ENCODE data around the gene KLHL13. TPM values are rescaled to one million over a fixed set of nuclear protein-coding genes. Genes with fewer than 3 reads are reported as not detected.

The KLHL13 gene
- total and polyA plus RNA-seq, 8 donors: 1.6 to 4.1 (median 2.8) TPM

DNA sequence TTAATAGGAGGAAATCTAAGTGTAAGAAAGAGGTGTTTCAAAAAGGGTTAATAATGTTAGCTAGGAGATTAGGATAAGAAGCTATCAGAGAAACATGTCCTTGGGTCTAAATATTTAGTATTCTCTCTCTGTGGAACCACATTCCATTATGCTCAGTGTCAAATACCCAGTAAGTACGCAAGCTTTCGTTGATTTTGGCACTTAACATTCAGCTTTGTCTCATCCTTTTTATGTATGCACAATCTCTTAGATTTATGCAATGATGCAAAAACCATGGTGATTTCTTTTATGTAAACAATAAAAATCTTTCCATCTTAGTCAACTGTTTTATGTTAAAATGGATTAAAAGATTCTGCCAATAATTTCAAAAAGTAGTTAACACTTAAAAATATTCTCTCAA is 129.2 kb downstream of the KLHL13 start:
- DNase-seq (no peak), ATAC-seq (no peak)
- Histone ChIP-seq H3K9me3 (no peaks in the 10 kb centered on the region), H3K4me3 (no peak overlapping the region), H3K4me1 (no peaks in the 10 kb centered on the region), H3K27ac (no peak overlapping the region), H3K36me3 (no peaks in the 10 kb centered on the region), H3K27me3 (no peaks in the 10 kb centered on the region)
- TF ChIP-seq, protein P1, sequence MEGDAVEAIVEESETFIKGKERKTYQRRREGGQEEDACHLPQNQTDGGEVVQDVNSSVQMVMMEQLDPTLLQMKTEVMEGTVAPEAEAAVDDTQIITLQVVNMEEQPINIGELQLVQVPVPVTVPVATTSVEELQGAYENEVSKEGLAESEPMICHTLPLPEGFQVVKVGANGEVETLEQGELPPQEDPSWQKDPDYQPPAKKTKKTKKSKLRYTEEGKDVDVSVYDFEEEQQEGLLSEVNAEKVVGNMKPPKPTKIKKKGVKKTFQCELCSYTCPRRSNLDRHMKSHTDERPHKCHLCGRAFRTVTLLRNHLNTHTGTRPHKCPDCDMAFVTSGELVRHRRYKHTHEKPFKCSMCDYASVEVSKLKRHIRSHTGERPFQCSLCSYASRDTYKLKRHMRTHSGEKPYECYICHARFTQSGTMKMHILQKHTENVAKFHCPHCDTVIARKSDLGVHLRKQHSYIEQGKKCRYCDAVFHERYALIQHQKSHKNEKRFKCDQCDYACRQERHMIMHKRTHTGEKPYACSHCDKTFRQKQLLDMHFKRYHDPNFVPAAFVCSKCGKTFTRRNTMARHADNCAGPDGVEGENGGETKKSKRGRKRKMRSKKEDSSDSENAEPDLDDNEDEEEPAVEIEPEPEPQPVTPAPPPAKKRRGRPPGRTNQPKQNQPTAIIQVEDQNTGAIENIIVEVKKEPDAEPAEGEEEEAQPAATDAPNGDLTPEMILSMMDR (IDR thresholded peaks at IDR 0.05): no peak
- intact Hi-C loops (cut with DNase I): no loop called here

DNA sequence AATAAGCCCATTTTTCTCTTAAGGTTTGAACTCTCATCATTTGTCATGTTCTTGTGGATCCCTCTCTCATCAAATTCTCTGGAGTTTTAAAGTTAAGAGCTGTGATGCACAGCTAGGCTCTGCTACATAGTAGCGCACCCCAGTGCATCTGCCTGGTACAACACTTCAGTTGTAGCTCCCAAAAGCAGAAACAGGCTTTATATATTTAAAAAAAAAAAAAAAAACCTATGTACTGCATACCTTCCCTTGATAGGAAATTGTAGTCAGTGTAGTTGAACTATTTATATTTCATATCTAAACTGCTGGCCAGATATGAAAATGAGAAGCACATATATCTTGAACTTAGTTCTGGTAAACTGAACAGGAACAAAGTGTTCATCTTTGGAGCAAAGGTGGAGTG is 131.4 kb downstream of the KLHL13 start:
- TF ChIP-seq, protein P1 (IDR thresholded peaks at IDR 0.05): no peak
- H3K4me3 ChIP-seq: no peak overlapping the region
- no peak overlapping the region for H3K27ac ChIP-seq
- DNase-seq (no peak), ATAC-seq (no peak)
- H3K36me3 ChIP-seq: no peaks in the 10 kb centered on the region
- intact Hi-C loops (cut with DNase I): no loop called here
- H3K4me1 ChIP-seq: no peaks in the 10 kb centered on the region
- H3K9me3 ChIP-seq: no peaks in the 10 kb centered on the region
- H3K27me3 ChIP-seq: no peaks in the 10 kb centered on the region

DNA sequence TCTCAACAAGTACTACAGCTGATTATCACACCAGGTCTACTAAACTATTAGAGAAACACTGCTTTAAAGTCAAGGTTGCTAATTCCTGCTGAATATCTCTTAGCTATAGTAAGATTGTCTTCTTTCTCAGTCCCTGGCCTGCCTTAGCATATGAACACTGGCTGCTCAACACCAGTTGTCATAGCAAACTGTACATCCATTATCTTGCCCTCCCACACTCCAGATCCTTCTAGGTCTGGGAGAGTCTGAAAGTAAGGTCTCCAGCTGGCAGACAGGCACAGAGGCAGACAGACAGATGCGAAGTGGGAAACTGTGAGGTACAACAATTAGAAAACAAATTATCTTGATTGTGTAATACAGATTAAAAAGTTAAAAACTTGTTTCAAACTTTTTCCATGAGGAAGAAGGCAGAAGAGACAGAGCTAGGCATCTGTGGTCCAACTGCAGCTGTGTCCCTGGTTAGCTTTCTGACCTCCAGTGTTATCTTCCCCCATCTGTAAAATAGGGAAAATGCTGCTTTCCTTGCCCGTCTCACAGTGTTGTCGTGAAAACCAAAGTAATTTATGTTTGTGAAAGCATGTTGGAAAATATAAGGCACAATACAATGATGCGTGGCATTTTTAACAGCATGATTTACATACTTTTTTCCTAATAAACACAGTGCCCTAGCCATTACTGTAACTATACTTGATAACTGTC is 133.8 kb downstream of the KLHL13 start:
- no peak for ATAC-seq

DNA sequence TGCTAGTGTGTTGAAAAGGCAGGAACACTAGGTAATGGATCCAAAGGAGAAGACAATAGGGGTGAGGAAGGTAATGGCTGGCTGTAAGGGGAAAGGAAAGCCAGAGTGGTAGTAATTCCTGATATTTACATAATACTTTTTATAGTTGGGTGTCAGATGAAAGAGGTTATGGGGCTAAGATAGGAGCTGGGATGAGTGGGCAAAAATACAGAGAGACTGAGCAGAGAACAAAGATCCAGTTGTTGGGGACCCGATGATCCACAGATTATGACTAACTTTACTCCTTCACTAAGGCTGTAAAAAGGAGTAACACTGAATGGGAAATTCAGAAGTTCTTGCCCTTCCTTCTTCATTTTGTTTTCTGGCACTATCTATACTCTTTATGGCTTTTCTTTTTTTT is 138.2 kb downstream of the KLHL13 start:
- H3K9me3 ChIP-seq: no peaks in the 10 kb centered on the region
- ATAC-seq (no peak), DNase-seq (no peak)
- TF ChIP-seq, protein P1 (IDR thresholded peaks at IDR 0.05): no peak
- intact Hi-C loops (cut with DNase I): no loop called here
- H3K27ac ChIP-seq: no peak overlapping the region
- H3K36me3 ChIP-seq: no peaks in the 10 kb centered on the region
- H3K27me3 ChIP-seq: no peaks in the 10 kb centered on the region
- no peak overlapping the region for H3K4me3 ChIP-seq
- H3K4me1 ChIP-seq: no peaks in the 10 kb centered on the region

More for the DNA sequence above, 133.8 kb downstream of the KLHL13 start:
- Histone ChIP-seq H3K27me3 (no peaks in the 10 kb centered on the region), H3K36me3 (no peaks in the 10 kb centered on the region), H3K27ac (no peak overlapping the region), H3K4me3 (no peak overlapping the region), H3K4me1 (no peaks in the 10 kb centered on the region), H3K9me3 (no peaks in the 10 kb centered on the region)
- intact Hi-C loops (cut with DNase I): no loop called here
- DNase-seq: no peak
- TF ChIP-seq, protein P1 (IDR thresholded peaks at IDR 0.05): no peak

DNA sequence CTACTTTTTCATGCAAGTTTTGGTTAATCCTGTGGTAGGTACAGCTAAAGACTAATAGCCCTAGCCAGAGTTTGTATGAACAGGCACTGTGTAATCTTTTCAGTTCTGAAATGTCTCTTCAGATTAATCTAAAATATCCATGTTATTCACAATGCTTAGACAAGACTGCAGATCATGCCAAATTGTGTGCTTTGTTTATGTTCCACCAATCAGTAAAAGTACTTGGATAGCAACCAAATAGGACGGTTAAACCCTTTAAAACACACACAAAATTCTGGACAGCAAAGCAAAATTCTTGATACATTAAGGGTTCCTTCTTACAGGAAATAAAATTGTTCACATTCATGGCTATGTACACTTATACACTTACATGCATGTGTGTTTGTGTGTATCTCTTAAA is 139.1 kb downstream of the KLHL13 start:
- Histone ChIP-seq H3K36me3 (no peaks in the 10 kb centered on the region), H3K27me3 (no peaks in the 10 kb centered on the region), H3K9me3 (no peaks in the 10 kb centered on the region), H3K4me1 (no peaks in the 10 kb centered on the region), H3K27ac (no peak overlapping the region), H3K4me3 (no peak overlapping the region)
- intact Hi-C loops (cut with DNase I): no loop called here
- TF ChIP-seq, protein P1 (IDR thresholded peaks at IDR 0.05): no peak
- DNase-seq (no peak), ATAC-seq (no peak)
